Right cardiac atrium (tissue), 5 donors: ENCODE results near the gene LRP11. TPM values are rescaled to one million over a fixed set of nuclear protein-coding genes. Genes with fewer than 3 reads are reported as not detected.

Experiments
- ATAC-seq, 2 donors: fragments of 200-7000 bp; cut with Tn5 transposase; one replicate each; pipeline versions ENCODE4 v1.8.0 to v1.9.1; 2020; ENCODE audit warnings: moderate library complexity in 2 of 2, mild to moderate bottlenecking in 1 of 2
- DNase-seq, 3 donors: peaks; one replicate each; pipeline ENCODE4 v3.0.0-alpha.2; 2020
- H3K27ac ChIP-seq: one replicate; pipeline ENCODE4 v1.5.1; 2013; ENCODE audit warnings: mild to moderate bottlenecking, low read length, control low read depth, moderate library complexity
- H3K27me3 ChIP-seq: one replicate; pipeline ENCODE4 v1.6.1; 2013; ENCODE audit not compliant: control insufficient read depth, insufficient read depth
- H3K4me1 ChIP-seq: one replicate; pipeline ENCODE4 v1.6.1; 2013; ENCODE audit warnings: low read length; ENCODE audit not compliant: control insufficient read depth, insufficient read depth
- H3K4me3 ChIP-seq: one replicate; pipeline ENCODE4 v1.5.1; 2013; ENCODE audit warnings: low read length, control low read depth
- H3K9me3 ChIP-seq: one replicate; pipeline ENCODE4 v1.6.1; 2013; ENCODE audit warnings: low read length; ENCODE audit not compliant: control insufficient read depth
- WGBS: extraction: QIAGEN DNeasy Blood & Tissue Kit; methylation state at CpG from one replicate; pipeline ENCODE4 v1.1.7; 2013; 5-methylcytosine and 5-hydroxymethylcytosine counted together
- intact Hi-C, 4 donors: fragments of 100-400 bp; cut with DNase I; formaldehyde crosslinking; loops; one replicate each; pipeline versions ENCODE4 v1.11.0 to v1.14.0; 2022 to 2023
- polyA plus RNA-seq: library from polyadenylated mRNA; stranded (reverse); fragments of 200-250 nt; gene quantifications from one replicate; pipeline ENCODE4 v1.2.3, GENCODE V29; 2013
- total RNA-seq, 4 donors: library from RNA; stranded (reverse); fragmentation: NEBNext Ultra II Directional; extraction: Animal tissue kit (Norgen Biotek cat#: 25700); gene quantifications; one replicate each; pipeline ENCODE4 v1.2.1, GENCODE V29; 2021
- donor health status: healthy with polysubstance abuse.
- donor health status: DM: no; HTN: yes; CAD: no.
- donor health status: DM: no; HTN: no; CAD: no.
- donor health status: DM: no; HTN: yes; CAD: no; lungs with severe emphysema.
- donor health status: DM: yes; HTN: yes; CAD: no.

LRP11 gene
- total and polyA plus RNA-seq, 5 donors: 11.5 to 36.6 (median 22.6) TPM

DNA sequence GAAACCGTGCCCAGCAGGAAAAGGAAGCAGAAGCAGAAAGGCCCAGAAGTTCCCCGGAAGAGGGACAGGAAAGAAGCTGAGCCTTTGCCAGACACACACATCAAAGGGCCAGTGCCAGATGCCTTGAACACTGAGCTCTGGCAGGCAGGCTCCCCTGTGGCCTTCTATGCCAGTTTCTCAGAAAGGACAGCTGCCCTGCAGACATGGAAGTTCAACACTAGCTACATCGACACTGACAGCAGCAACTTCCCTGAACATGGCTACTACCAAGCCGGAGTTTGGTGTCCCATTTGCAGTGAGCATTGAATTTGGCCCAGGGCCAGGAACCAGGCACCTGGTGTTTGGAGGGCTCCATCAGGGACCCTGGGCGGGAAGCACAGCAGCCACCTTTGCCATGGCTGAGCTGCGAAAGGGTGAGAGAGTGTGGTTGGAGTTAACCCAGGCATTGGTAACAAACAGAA lies 41.8 kb upstream of the LRP11 start:
- Histone ChIP-seq H3K27ac (no peak overlapping the region), H3K4me1 (peaks cover 3% of the 10 kb centered on the region), H3K9me3 (no peaks in the 10 kb centered on the region), H3K27me3 (no peaks in the 10 kb centered on the region), H3K4me3 (no peak overlapping the region)
- ATAC-seq (no peak), DNase-seq (no peak)
- intact Hi-C loops: no loop called here
- WGBS: 70% methylated on average over 6 of the region's 6 CpGs

- intact Hi-C loops: no loop called here
Measured at GRCh38 chr6:149905371-149905910, 41.3 kb upstream of the LRP11 start.

DNA sequence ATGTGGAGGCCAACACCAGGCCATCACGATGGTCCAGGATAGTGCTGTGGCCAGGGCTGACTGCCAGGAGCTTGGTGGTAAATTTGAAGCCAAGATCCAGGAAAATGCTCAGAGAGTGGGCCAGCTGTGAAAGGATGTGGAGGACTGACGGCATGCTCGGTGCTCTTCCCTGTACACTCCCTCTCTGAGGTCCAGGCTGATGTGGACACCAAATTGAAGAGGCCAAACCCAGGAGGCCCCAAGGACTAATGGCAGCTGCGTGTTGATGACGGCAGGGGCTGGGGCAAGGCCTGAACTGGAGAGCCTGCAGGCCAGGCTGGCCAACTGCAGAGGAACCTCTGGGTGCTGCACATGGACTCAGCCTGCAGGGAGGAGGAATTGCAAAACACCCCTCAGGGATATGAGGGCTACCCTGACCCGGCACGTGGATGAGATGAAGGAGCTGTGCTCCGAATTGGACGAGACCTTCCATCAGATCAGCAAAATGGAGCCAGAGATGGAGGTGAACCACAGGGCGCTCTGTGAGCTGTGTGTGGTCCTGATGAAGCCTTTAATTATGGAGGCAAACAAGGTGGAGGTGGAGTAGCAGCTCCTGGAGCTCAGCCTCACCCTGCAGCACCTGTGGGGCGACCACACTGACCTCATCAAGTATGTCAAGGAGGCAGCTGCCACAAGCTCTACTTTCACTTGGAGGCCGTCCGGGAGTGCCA lies 40.7 kb upstream of the LRP11 start:
- peaks cover 3% of the 10 kb centered on the region for H3K4me1 ChIP-seq
- H3K9me3 ChIP-seq: no peaks in the 10 kb centered on the region
- no peak for DNase-seq
- intact Hi-C loops: no loop called here
- peak; percentile 23 to 45 for ATAC-seq
- H3K27me3 ChIP-seq: no peaks in the 10 kb centered on the region
- no peak overlapping the region for H3K27ac ChIP-seq
- no peak overlapping the region for H3K4me3 ChIP-seq
- WGBS: 79% methylated on average over 13 of the region's 13 CpGs

More at GRCh38 chr6:149905371-149905910, 41.3 kb upstream of the LRP11 start:
- no peak overlapping the region for H3K4me3 ChIP-seq
- H3K4me1 ChIP-seq: peaks cover 3% of the 10 kb centered on the region
- H3K27ac ChIP-seq: no peak overlapping the region
- H3K9me3 ChIP-seq: no peaks in the 10 kb centered on the region
- DNase-seq (peak in 1 of 3 donors; percentile 59), ATAC-seq (peak; percentile 9 to 16)
- WGBS: 90% methylated on average over 18 of the region's 18 CpGs
- no peaks in the 10 kb centered on the region for H3K27me3 ChIP-seq

- no peak for ATAC-seq
Measured at GRCh38 chr6:149903938-149904611, 39.9 kb upstream of the LRP11 start.

DNA sequence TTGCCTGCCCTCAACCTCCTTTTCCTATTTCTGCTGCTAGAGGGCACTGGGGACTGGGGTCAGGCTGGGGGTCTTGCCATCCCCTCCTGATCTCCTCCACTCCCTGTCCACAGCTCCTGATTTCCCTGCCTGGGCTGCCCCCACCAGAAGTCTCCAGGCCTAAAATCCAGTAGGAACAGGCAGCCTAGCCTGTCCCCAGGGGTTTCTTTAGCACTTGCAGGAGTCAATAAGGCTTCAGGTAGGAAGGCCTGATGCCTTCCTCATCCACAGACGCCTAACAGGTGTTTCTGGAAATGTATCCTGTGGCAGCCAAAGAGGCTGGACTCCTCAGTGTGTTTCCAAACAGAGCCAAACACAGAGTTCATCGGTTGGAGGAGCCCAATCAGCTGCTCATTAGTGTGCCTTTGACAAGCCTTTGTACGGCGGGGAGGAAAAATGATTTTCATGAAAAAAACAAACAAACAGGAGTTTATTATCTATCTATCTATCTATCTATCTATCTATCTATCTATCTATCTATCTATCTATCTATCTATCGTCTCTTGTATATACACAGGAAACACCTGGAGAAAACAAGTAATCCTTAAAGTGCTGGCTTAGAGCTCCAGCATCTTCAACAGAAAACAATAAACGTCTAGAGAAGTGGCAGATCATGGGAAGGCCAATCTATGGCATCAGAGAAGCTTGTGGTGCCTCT lies 37.4 kb upstream of the LRP11 start:
- no peaks in the 10 kb centered on the region for H3K9me3 ChIP-seq
- intact Hi-C loops: no loop called here
- ATAC-seq (no peak), DNase-seq (no peak)
- 87% methylated on average over 6 of the region's 6 CpGs for WGBS
- H3K27ac ChIP-seq: no peak overlapping the region
- H3K4me1 ChIP-seq: peaks cover 10% of the 10 kb centered on the region
- no peaks in the 10 kb centered on the region for H3K27me3 ChIP-seq
- H3K4me3 ChIP-seq: no peak overlapping the region

More at GRCh38 chr6:149903938-149904611, 39.9 kb upstream of the LRP11 start:
- Histone ChIP-seq H3K9me3 (no peaks in the 10 kb centered on the region), H3K4me1 (peaks cover 3% of the 10 kb centered on the region), H3K27me3 (no peaks in the 10 kb centered on the region), H3K27ac (no peak overlapping the region), H3K4me3 (no peak overlapping the region)
- intact Hi-C loops: no loop called here
- WGBS: 78% methylated on average over 5 of the region's 5 CpGs
- DNase-seq: no peak

GRCh38 chr6:149900620-149901443 lies 36.7 kb upstream of the LRP11 start:
- H3K4me3 ChIP-seq: no peak overlapping the region
- H3K27me3 ChIP-seq: no peaks in the 10 kb centered on the region
- DNase-seq: peak in 1 of 3 donors; percentile 48
- H3K4me1 ChIP-seq: peaks cover 14% of the 10 kb centered on the region
- no peak overlapping the region for H3K27ac ChIP-seq
- WGBS: 81% methylated on average over 11 of the region's 11 CpGs
- intact Hi-C loops: no loop called here
- H3K9me3 ChIP-seq: no peaks in the 10 kb centered on the region
- ATAC-seq: peak in 1 of 2 donors; percentile 18

GRCh38 chr6:149899926-149900619 lies 35.9 kb upstream of the LRP11 start:
- no peak overlapping the region for H3K4me3 ChIP-seq
- no peaks in the 10 kb centered on the region for H3K9me3 ChIP-seq
- peaks cover 19% of the 10 kb centered on the region for H3K4me1 ChIP-seq
- no peak for ATAC-seq
- H3K27me3 ChIP-seq: no peaks in the 10 kb centered on the region
- no peak for DNase-seq
- no peak overlapping the region for H3K27ac ChIP-seq
- intact Hi-C loops: no loop called here
- 86% methylated on average over 7 of the region's 7 CpGs for WGBS

DNA sequence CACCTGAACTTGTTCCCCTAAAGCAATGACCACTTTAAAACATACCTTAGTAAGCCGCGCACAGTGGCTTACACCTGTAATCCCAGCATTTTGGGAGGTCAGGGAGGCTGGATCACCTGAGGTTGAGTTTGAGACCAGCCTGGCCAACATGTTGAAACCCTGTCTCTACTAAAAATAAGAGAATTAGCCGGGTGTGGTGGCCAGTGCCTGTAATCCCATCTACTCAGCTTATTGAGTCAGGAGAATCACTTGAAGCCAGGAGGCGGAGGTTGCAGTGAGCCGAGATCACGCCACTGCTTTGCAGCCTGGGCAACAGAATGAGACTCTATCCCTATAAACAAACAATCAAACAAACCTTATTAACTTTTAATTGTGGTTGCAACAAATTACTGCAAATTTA lies 35.3 kb upstream of the LRP11 start:
- no peak overlapping the region for H3K27ac ChIP-seq
- 84% methylated on average over 6 of the region's 6 CpGs for WGBS
- intact Hi-C loops: no loop called here
- no peak for DNase-seq
- no peak for ATAC-seq
- no peaks in the 10 kb centered on the region for H3K9me3 ChIP-seq
- no peak overlapping the region for H3K4me3 ChIP-seq
- peaks cover 22% of the 10 kb centered on the region for H3K4me1 ChIP-seq
- no peaks in the 10 kb centered on the region for H3K27me3 ChIP-seq

- Histone ChIP-seq H3K4me3 (no peak overlapping the region), H3K9me3 (no peaks in the 10 kb centered on the region), H3K27me3 (no peaks in the 10 kb centered on the region), H3K4me1 (peaks cover 22% of the 10 kb centered on the region), H3K27ac (no peak overlapping the region)
- intact Hi-C loops: no loop called here
- 96% methylated on average over 9 of the region's 9 CpGs for WGBS
- DNase-seq: peak in 1 of 3 donors; percentile 16
- no peak for ATAC-seq
Measured at GRCh38 chr6:149898966-149899365, 34.8 kb upstream of the LRP11 start.
